Left renal cortex interstitium (tissue), 4 donors: ENCODE results near the gene SLC4A5. TPM values are rescaled to one million over a fixed set of nuclear protein-coding genes. Genes with fewer than 3 reads are reported as not detected.
"Not testable (repeated sequence)": the region's sequence is repeated elsewhere in the genome, so short reads cannot be mapped to it uniquely, and the experiment has no call there.

ENCODE experiments used
- DNase-seq, 4 donors: peaks; one replicate each; pipeline ENCODE4 v3.0.0-alpha.2; 2013; ENCODE audit warnings: low read depth in 4 of 4, low spot score in 2 of 4, missing footprints in 1 of 4
- polyA plus RNA-seq, 4 donors: library from polyadenylated mRNA; unstranded; fragments of 120-200 nt; gene quantifications; one replicate each; pipeline ENCODE4 v1.2.1, GENCODE V29; 2013; ENCODE audit not compliant: insufficient read length in 4 of 4

The SLC4A5 gene
- polyA plus RNA-seq, 4 donors = 1.8 to 4.6 (median 3.1) TPM

- DNase-seq = no peak
Measured at GRCh38 chr2:74368499-74368898, 25.3 kb upstream of the SLC4A5 start.

- DNase-seq = no peak
Measured at GRCh38 chr2:74367789-74368188, 24.6 kb upstream of the SLC4A5 start.

- DNase-seq = no peak
Measured at GRCh38 chr2:74366036-74366435, 22.8 kb upstream of the SLC4A5 start.

GRCh38 chr2:74364533-74365505 lies 21.6 kb upstream of the SLC4A5 start:
- DNase-seq = no peak

- no peak for DNase-seq
Measured at GRCh38 chr2:74361327-74361726, 18.1 kb upstream of the SLC4A5 start.

- no peak for DNase-seq
Measured at GRCh38 chr2:74357627-74358026, 14.4 kb upstream of the SLC4A5 start.

- no peak for DNase-seq
Measured at GRCh38 chr2:74349889-74350288, 6.7 kb upstream of the SLC4A5 start.

GRCh38 chr2:74347742-74348141 lies 4.5 kb upstream of the SLC4A5 start:
- no peak for DNase-seq

- no peak for DNase-seq
Measured at GRCh38 chr2:74347303-74347702, 4.1 kb upstream of the SLC4A5 start.

GRCh38 chr2:74345272-74345943 lies 2.2 kb upstream of the SLC4A5 start:
- no peak for DNase-seq

- DNase-seq = not testable (repeated sequence)
Measured at GRCh38 chr2:74336227-74336626, 7.0 kb downstream of the SLC4A5 start.

- peak in 3 of 4 donors; percentile 21 to 66 (median 52) for DNase-seq
Measured at GRCh38 chr2:74334931-74335333, 8.3 kb downstream of the SLC4A5 start.

- DNase-seq = no peak
Measured at GRCh38 chr2:74333896-74334586, 9.2 kb downstream of the SLC4A5 start.

- DNase-seq = peak in 1 of 4 donors; percentile 20
Measured at GRCh38 chr2:74333175-74333574, 10.0 kb downstream of the SLC4A5 start.

- DNase-seq = no peak
Measured at GRCh38 chr2:74332550-74333174, 10.6 kb downstream of the SLC4A5 start.

GRCh38 chr2:74328573-74328972 lies 14.6 kb downstream of the SLC4A5 start:
- DNase-seq = no peak

- DNase-seq = no peak
Measured at GRCh38 chr2:74328074-74328473, 15.1 kb downstream of the SLC4A5 start.

GRCh38 chr2:74327627-74328026 lies 15.6 kb downstream of the SLC4A5 start:
- no peak for DNase-seq

- no peak for DNase-seq
Measured at GRCh38 chr2:74327199-74327598, 16.0 kb downstream of the SLC4A5 start.

GRCh38 chr2:74325815-74326214 lies 17.4 kb downstream of the SLC4A5 start:
- no peak for DNase-seq

- DNase-seq = no peak
Measured at GRCh38 chr2:74321737-74322136, 21.5 kb downstream of the SLC4A5 start.
